B cell (primary cell): ENCODE data around the gene TADA2A. TPM values are rescaled to one million over a fixed set of nuclear protein-coding genes. Genes with fewer than 3 reads are reported as not detected.

Source experiments
- ATAC-seq: fragments of 200-7000 bp; cut with Tn5 transposase; one replicate; pipeline ENCODE4 v1.10.0; 2021; ENCODE audit warnings: low read depth, mild to moderate bottlenecking, moderate number of reproducible peaks, moderate library complexity
- CTCF ChIA-PET: fragments of 350-600 bp; sonication (Branson Sonifier 250); formaldehyde crosslinking; loops from one replicate; lab custom pipeline; 2021; ENCODE audit warnings: antibody characterized with exemption, inconsistent platforms; lab: Charles Lee
- POLR2A ChIA-PET: fragments of 350-600 bp; sonication (Branson Sonifier 250); formaldehyde crosslinking; loops from one replicate; lab custom pipeline; 2021; ENCODE audit warnings: antibody characterized with exemption; lab: Charles Lee
- DNase-seq: peaks from one replicate; pipeline ENCODE4 v3.0.0; 2013
- H2AFZ ChIP-seq: 2 replicates; pipeline ENCODE4 v1.6.1; 2012; ENCODE audit warnings: mild to moderate bottlenecking, low read depth, low read length; ENCODE audit not compliant: insufficient read depth, poor library complexity, severe bottlenecking
- H3K27ac ChIP-seq, 2 donors: 1 replicate in 1 of 2; 2 replicates in 1 of 2; pipeline ENCODE4 v1.5.1; 2012 to 2013; ENCODE audit warnings: low read length in 2 of 2, mild to moderate bottlenecking in 2 of 2, moderate library complexity in 1 of 2
- H3K27me3 ChIP-seq, 4 experiments: fragments of 200-600 bp in 1 of 4; sonication (generic) in 1 of 4; replicated peaks in 1 of 4; 1 replicate in 2 of 4; 2 replicates in 2 of 4; pipeline versions ENCODE4 v1.6.1 to v1.7.0; 2013 to 2016; ENCODE audit warnings: low read length in 3 of 4, mild to moderate bottlenecking in 2 of 4, mixed read lengths in 1 of 4, moderate library complexity in 1 of 4; ENCODE audit not compliant: insufficient read depth in 4 of 4, control insufficient read depth in 3 of 4; ENCODE audit errors: control extremely low read depth in 1 of 4
- H3K36me3 ChIP-seq, 2 experiments: replicated peaks in 1 of 2; 1 replicate in 1 of 2; 2 replicates in 1 of 2; pipeline versions ENCODE4 v1.6.1 to v1.7.1; 2013; ENCODE audit warnings: low read length in 1 of 2; ENCODE audit not compliant: insufficient read depth in 2 of 2, control insufficient read depth in 1 of 2; ENCODE audit errors: control extremely low read depth in 1 of 2, extremely low read depth in 1 of 2
- H3K4me1 ChIP-seq, 2 donors: fragments of 200-600 bp in 1 of 2; sonication (generic) in 1 of 2; 1 replicate in 1 of 2; 2 replicates in 1 of 2; pipeline versions ENCODE4 v1.5.1 to v1.6.1; 2013 to 2017; ENCODE audit warnings: low read length in 2 of 2; ENCODE audit not compliant: control insufficient read depth in 2 of 2, insufficient read depth in 2 of 2
- H3K4me2 ChIP-seq: replicated peaks from 2 replicates; pipeline ENCODE3; 2012; ENCODE audit warnings: mild to moderate bottlenecking, low read depth, low read length; ENCODE audit not compliant: poor library complexity, severe bottlenecking
- H3K4me3 ChIP-seq, 5 experiments: fragments of 200-600 bp in 1 of 5; sonication (generic) in 1 of 5; 1 replicate in 3 of 5; 2 replicates in 2 of 5; pipeline versions ENCODE4 v1.5.1 to v1.7.0; 2011 to 2016; ENCODE audit warnings: low read length in 4 of 5, mild to moderate bottlenecking in 4 of 5, low read depth in 2 of 5, control low read depth in 1 of 5, moderate library complexity in 1 of 5; ENCODE audit not compliant: insufficient read depth in 1 of 5; ENCODE audit errors: control extremely low read depth in 1 of 5, extremely low read depth in 1 of 5
- H3K79me2 ChIP-seq: fragments of 200-600 bp; sonication (generic); one replicate; pipeline ENCODE4 v1.6.0; 2016; ENCODE audit warnings: low read length; ENCODE audit not compliant: control insufficient read depth, insufficient read depth
- H3K9ac ChIP-seq: fragments of 200-600 bp; sonication (generic); 2 replicates; pipeline ENCODE4 v1.6.1; 2017; ENCODE audit warnings: mild to moderate bottlenecking, low read length, moderate library complexity
- H3K9me3 ChIP-seq, 3 donors: one replicate each; pipeline versions ENCODE4 v1.6.1 to v1.7.1; 2013; ENCODE audit warnings: low read length in 2 of 3; ENCODE audit not compliant: control insufficient read depth in 2 of 3, insufficient read depth in 1 of 3; ENCODE audit errors: control extremely low read depth in 1 of 3
- H4K20me1 ChIP-seq: 2 replicates; pipeline ENCODE4 v1.6.0; 2012; ENCODE audit warnings: mild to moderate bottlenecking, low read length; ENCODE audit not compliant: insufficient read depth, control insufficient read depth, poor library complexity, severe bottlenecking
- H3K27ac Mint-ChIP-seq: one replicate; pipeline ENCODE4 v1.8.0; 2021; ENCODE audit warnings: mixed read lengths
- H3K27me3 Mint-ChIP-seq: one replicate; pipeline ENCODE4 v1.8.0; 2021; ENCODE audit warnings: mixed read lengths
- H3K4me1 Mint-ChIP-seq: one replicate; pipeline ENCODE4 v1.8.0; 2021; ENCODE audit warnings: mixed read lengths
- H3K4me3 Mint-ChIP-seq: one replicate; pipeline ENCODE4 v1.8.0; 2021; ENCODE audit warnings: mixed read lengths
- H3K9me3 Mint-ChIP-seq: one replicate; pipeline ENCODE4 v1.8.0; 2022; ENCODE audit warnings: mixed read lengths; ENCODE audit not compliant: insufficient read depth
- EZH2 ChIP-seq: IDR thresholded peaks from 2 replicates; pipeline ENCODE4 v1.6.1; 2012; ENCODE audit warnings: borderline replicate concordance, low read depth, mild to moderate bottlenecking, moderate library complexity, low read length; ENCODE audit not compliant: insufficient read depth, poor library complexity, severe bottlenecking
- WGBS: methylation state at CpG from one replicate; pipeline ENCODE4 v1.1.5; 2013; ENCODE audit warnings: missing lambda C conversion rate; ENCODE audit not compliant: insufficient coverage; 5-methylcytosine and 5-hydroxymethylcytosine counted together
- intact Hi-C: fragments of 100-400 bp; cut with micrococcal nuclease; formaldehyde crosslinking; loops from one replicate; pipeline ENCODE4 v1.10.0; 2022
- polyA plus RNA-seq: library from polyadenylated mRNA; depleted of rRNA; stranded (reverse); fragments of >200 nt; gene quantifications from 2 replicates; pipeline ENCODE4 v1.2.3, GENCODE V29; 2012
- total RNA-seq, 2 donors: library from RNA; stranded (reverse); fragments of 120-200 nt in 1 of 2; gene quantifications; 1 replicate in 1 of 2; 2 replicates in 1 of 2; pipeline versions ENCODE4 v1.2.3 to v1.2.4, GENCODE V29; 2013 to 2022
- TF ChIP-seq, protein P1 (sequence below): fragments of 200-600 bp; IDR thresholded peaks from one replicate; pipeline ENCODE4 v1.8.0; 2022; ENCODE audit warnings: antibody characterized with exemption, mild to moderate bottlenecking

The TADA2A gene
- total and polyA plus RNA-seq, 2 donors (not counting 1 experiment from before 2014, with no cell fraction given), result 10.9 to 43.3 TPM

GRCh38 chr17:37368577-37368976 lies 38.1 kb upstream of the TADA2A start:
- Histone ChIP-seq H4K20me1 (no peaks in the 10 kb centered on the region), H3K36me3 (no peaks in the 10 kb centered on the region), H3K27ac (no peak overlapping the region), H3K4me2 (no peak overlapping the region), H3K27me3 (no peaks in the 10 kb centered on the region), H3K9ac (no peak overlapping the region), H3K9me3 (no peaks in the 10 kb centered on the region), H3K4me3 (no peak overlapping the region), H2AFZ (no peak overlapping the region), H3K79me2 (no peaks in the 10 kb centered on the region), H3K4me1 (no peaks in the 10 kb centered on the region)
- Mint-ChIP-seq H3K9me3 (no peaks in the 10 kb centered on the region), H3K27ac (no peak overlapping the region), H3K4me3 (no peak overlapping the region), H3K27me3 (no peaks in the 10 kb centered on the region), H3K4me1 (peaks cover 3% of the 10 kb centered on the region)
- ChIA-PET POLR2A (no interaction called here), CTCF (no interaction called here)
- DNase-seq (no peak), ATAC-seq (no peak)
- no CpG with 5 or more reads among the region's 3 CpGs for WGBS
- intact Hi-C loops, result no loop called here
- TF ChIP-seq EZH2, result no peak
- TF ChIP-seq, protein P1, sequence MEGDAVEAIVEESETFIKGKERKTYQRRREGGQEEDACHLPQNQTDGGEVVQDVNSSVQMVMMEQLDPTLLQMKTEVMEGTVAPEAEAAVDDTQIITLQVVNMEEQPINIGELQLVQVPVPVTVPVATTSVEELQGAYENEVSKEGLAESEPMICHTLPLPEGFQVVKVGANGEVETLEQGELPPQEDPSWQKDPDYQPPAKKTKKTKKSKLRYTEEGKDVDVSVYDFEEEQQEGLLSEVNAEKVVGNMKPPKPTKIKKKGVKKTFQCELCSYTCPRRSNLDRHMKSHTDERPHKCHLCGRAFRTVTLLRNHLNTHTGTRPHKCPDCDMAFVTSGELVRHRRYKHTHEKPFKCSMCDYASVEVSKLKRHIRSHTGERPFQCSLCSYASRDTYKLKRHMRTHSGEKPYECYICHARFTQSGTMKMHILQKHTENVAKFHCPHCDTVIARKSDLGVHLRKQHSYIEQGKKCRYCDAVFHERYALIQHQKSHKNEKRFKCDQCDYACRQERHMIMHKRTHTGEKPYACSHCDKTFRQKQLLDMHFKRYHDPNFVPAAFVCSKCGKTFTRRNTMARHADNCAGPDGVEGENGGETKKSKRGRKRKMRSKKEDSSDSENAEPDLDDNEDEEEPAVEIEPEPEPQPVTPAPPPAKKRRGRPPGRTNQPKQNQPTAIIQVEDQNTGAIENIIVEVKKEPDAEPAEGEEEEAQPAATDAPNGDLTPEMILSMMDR, result no peak

- no peaks in the 10 kb centered on the region for H3K4me1 ChIP-seq
- H3K36me3 ChIP-seq, result no peaks in the 10 kb centered on the region
- no peak overlapping the region for H3K4me3 ChIP-seq
- ChIA-PET POLR2A (interaction anchor here (1.2 kb wide), 1 partner anchor 771 kb away, joined by 3 read pairs; no protein-coding TSS in a partner anchor), CTCF (interaction anchor here (0.6 to 5.1 kb wide), 21 partner anchors 9 to 772 kb away, joined by 3 to 61 read pairs (median 4); partner anchors contain the start of gene MRM1)
- H4K20me1 ChIP-seq, result no peaks in the 10 kb centered on the region
- H3K27me3 ChIP-seq, result no peaks in the 10 kb centered on the region
- TF ChIP-seq, protein P1, result peak; percentile 83
- no peak for TF ChIP-seq EZH2
- no peak overlapping the region for H3K27ac Mint-ChIP-seq
- H3K9ac ChIP-seq, result no peak overlapping the region
- peak overlapping the region; percentile 30 for H2AFZ ChIP-seq
- no peaks in the 10 kb centered on the region for H3K27me3 Mint-ChIP-seq
- no peaks in the 10 kb centered on the region for H3K79me2 ChIP-seq
- peak; percentile 85 for ATAC-seq
- H3K9me3 ChIP-seq, result no peaks in the 10 kb centered on the region
- H3K4me3 Mint-ChIP-seq, result no peak overlapping the region
- WGBS, result 9% methylated on average over 3 of the region's 4 CpGs
- intact Hi-C loops, result loop anchor here (1.0 to 2.0 kb wide), 2 partner anchors 24 to 745 kb away; no protein-coding TSS in a partner anchor
- peaks cover 3% of the 10 kb centered on the region for H3K4me1 Mint-ChIP-seq
- H3K27ac ChIP-seq, result no peak overlapping the region
- DNase-seq, result peak; percentile 73
- no peaks in the 10 kb centered on the region for H3K9me3 Mint-ChIP-seq
- H3K4me2 ChIP-seq, result no peak overlapping the region
These were observed 33.0 kb upstream of the TADA2A start for GRCh38 chr17:37373530-37374159.
